Fibroblast of lung (primary cell): ENCODE data around the gene GLIPR1L2. TPM values are rescaled to one million over a fixed set of nuclear protein-coding genes. Genes with fewer than 3 reads are reported as not detected.

ENCODE experiments used
- DNase-seq, 2 donors: peaks; one replicate each; pipeline versions ENCODE4 v3.0.0 to v3.0.0-alpha.2; 2010; ENCODE audit warnings: low read depth in 2 of 2
- H2AFZ ChIP-seq: 2 replicates; pipeline ENCODE4 v1.5.1; 2012; ENCODE audit warnings: low read length, control low read depth, inconsistent platforms
- H3K27ac ChIP-seq: 2 replicates; pipeline ENCODE4 v1.5.1; 2011; ENCODE audit warnings: low read length, control low read depth; ENCODE audit not compliant: insufficient read depth
- H3K27me3 ChIP-seq: 2 replicates; pipeline ENCODE4 v1.5.1; 2011; ENCODE audit warnings: mild to moderate bottlenecking, low read length; ENCODE audit not compliant: control insufficient read depth, insufficient read depth
- H3K36me3 ChIP-seq: 2 replicates; pipeline ENCODE4 v1.5.1; 2011; ENCODE audit warnings: low read length; ENCODE audit not compliant: control insufficient read depth, insufficient read depth
- H3K4me1 ChIP-seq: 2 replicates; pipeline ENCODE4 v1.5.1; 2011; ENCODE audit warnings: low read length; ENCODE audit not compliant: control insufficient read depth, insufficient read depth; ENCODE audit errors: extremely low read depth
- H3K4me2 ChIP-seq: 2 replicates; pipeline ENCODE4 v1.5.1; 2011; ENCODE audit warnings: low read length, control low read depth; ENCODE audit not compliant: insufficient read depth; ENCODE audit errors: extremely low read depth
- H3K4me3 ChIP-seq, 4 experiments: fragments of 200-600 bp in 1 of 4; sonication (generic) in 1 of 4; replicated peaks in 1 of 4; 2 replicates each; pipeline ENCODE4 v1.5.1; 2011 to 2016; ENCODE audit warnings: low read length in 4 of 4, low read depth in 3 of 4, mild to moderate bottlenecking in 3 of 4, control low read depth in 2 of 4, inconsistent platforms in 1 of 4, mixed read lengths in 1 of 4; ENCODE audit not compliant: insufficient read depth in 1 of 4; ENCODE audit errors: control extremely low read depth in 1 of 4
- H3K79me2 ChIP-seq: 2 replicates; pipeline ENCODE4 v1.5.1; 2012; ENCODE audit warnings: mild to moderate bottlenecking, low read length, inconsistent platforms; ENCODE audit not compliant: control insufficient read depth, insufficient read depth
- H3K9ac ChIP-seq: 2 replicates; pipeline ENCODE4 v1.5.1; 2011; ENCODE audit warnings: mild to moderate bottlenecking, low read length, control low read depth; ENCODE audit not compliant: insufficient read depth
- H3K9me3 ChIP-seq: 2 replicates; pipeline ENCODE4 v1.5.1; 2012; ENCODE audit warnings: low read depth, low read length; ENCODE audit not compliant: control insufficient read depth, insufficient read depth
- H4K20me1 ChIP-seq: 2 replicates; pipeline ENCODE4 v1.5.1; 2011; ENCODE audit warnings: low read length; ENCODE audit not compliant: control insufficient read depth, insufficient read depth; ENCODE audit errors: extremely low read depth
- EZH2 ChIP-seq: IDR thresholded peaks from 2 replicates; pipeline ENCODE4 v1.5.1; 2012; ENCODE audit warnings: low read length, control low read depth, mild to moderate bottlenecking; ENCODE audit errors: missing control alignments
- polyA plus RNA-seq, 2 donors: library from polyadenylated mRNA; depleted of rRNA in 1 of 2; stranded (reverse) in 1 of 2; unstranded in 1 of 2; fragments of >200 nt; gene quantifications; 2 replicates each; pipeline ENCODE4 v1.2.1, GENCODE V29; 2011 to 2012; ENCODE audit warnings: missing spikeins in 1 of 2
- total RNA-seq: library from RNA; depleted of rRNA; stranded (reverse); fragments of >200 nt; gene quantifications from 2 replicates; pipeline ENCODE4 v1.2.1, GENCODE V29; 2014
- TF ChIP-seq, protein P1 (sequence below), 2 donors: IDR thresholded peaks in 1 of 2; conservative IDR thresholded peaks in 1 of 2; 1 replicate in 1 of 2; 2 replicates in 1 of 2; pipeline ENCODE4 v1.5.1; 2011 to 2012; ENCODE audit warnings: low read length in 2 of 2, control low read depth in 1 of 2, inconsistent platforms in 1 of 2, low read depth in 1 of 2, mild to moderate bottlenecking in 1 of 2

GLIPR1L2 gene
- total and polyA plus RNA-seq, 2 donors (not counting 1 experiment from before 2014, with no cell fraction given) = 0.33 TPM

- peak in 1 of 2 donors; percentile 62 for DNase-seq
- H3K4me3 ChIP-seq = peak overlapping the region; percentile 39 to 93 (median 63)
- no peak for TF ChIP-seq EZH2
- TF ChIP-seq, protein P1, sequence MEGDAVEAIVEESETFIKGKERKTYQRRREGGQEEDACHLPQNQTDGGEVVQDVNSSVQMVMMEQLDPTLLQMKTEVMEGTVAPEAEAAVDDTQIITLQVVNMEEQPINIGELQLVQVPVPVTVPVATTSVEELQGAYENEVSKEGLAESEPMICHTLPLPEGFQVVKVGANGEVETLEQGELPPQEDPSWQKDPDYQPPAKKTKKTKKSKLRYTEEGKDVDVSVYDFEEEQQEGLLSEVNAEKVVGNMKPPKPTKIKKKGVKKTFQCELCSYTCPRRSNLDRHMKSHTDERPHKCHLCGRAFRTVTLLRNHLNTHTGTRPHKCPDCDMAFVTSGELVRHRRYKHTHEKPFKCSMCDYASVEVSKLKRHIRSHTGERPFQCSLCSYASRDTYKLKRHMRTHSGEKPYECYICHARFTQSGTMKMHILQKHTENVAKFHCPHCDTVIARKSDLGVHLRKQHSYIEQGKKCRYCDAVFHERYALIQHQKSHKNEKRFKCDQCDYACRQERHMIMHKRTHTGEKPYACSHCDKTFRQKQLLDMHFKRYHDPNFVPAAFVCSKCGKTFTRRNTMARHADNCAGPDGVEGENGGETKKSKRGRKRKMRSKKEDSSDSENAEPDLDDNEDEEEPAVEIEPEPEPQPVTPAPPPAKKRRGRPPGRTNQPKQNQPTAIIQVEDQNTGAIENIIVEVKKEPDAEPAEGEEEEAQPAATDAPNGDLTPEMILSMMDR (conservative IDR thresholded peaks at IDR 0.05 in 1 of 2, IDR thresholded peaks at IDR 0.05 in 1 of 2; ENCODE audit: low read depth in 1 of 2, low read length in 2 of 2) = no peak
- no peaks in the 10 kb centered on the region for H3K9me3 ChIP-seq
- no peaks in the 10 kb centered on the region for H3K27me3 ChIP-seq
- no peaks in the 10 kb centered on the region for H4K20me1 ChIP-seq
- H3K4me2 ChIP-seq = peak overlapping the region; percentile 92
- H3K79me2 ChIP-seq = peaks cover 44% of the 10 kb centered on the region
- no peak overlapping the region for H2AFZ ChIP-seq
- H3K27ac ChIP-seq = peak overlapping the region; percentile 89
- peaks cover 11% of the 10 kb centered on the region for H3K4me1 ChIP-seq
- peak overlapping the region; percentile 58 for H3K9ac ChIP-seq
- H3K36me3 ChIP-seq = no peaks in the 10 kb centered on the region
Measured at GRCh38 chr12:75481013-75481705, 90.3 kb downstream of the GLIPR1L2 start.

GRCh38 chr12:75481774-75482173 is 90.9 kb downstream of the GLIPR1L2 start:
- no peaks in the 10 kb centered on the region for H3K9me3 ChIP-seq
- DNase-seq = peak; percentile 78 to 90
- peak overlapping the region; percentile 92 for H3K4me2 ChIP-seq
- H2AFZ ChIP-seq = no peak overlapping the region
- peaks cover 46% of the 10 kb centered on the region for H3K79me2 ChIP-seq
- TF ChIP-seq, protein P1 (conservative IDR thresholded peaks at IDR 0.05 in 1 of 2, IDR thresholded peaks at IDR 0.05 in 1 of 2; ENCODE audit: low read depth in 1 of 2, low read length in 2 of 2) = no peak
- no peak for TF ChIP-seq EZH2
- no peak overlapping the region for H3K9ac ChIP-seq
- peaks cover 11% of the 10 kb centered on the region for H3K4me1 ChIP-seq
- no peaks in the 10 kb centered on the region for H3K36me3 ChIP-seq
- H3K27ac ChIP-seq = peak overlapping the region; percentile 89
- no peaks in the 10 kb centered on the region for H4K20me1 ChIP-seq
- no peaks in the 10 kb centered on the region for H3K27me3 ChIP-seq
- H3K4me3 ChIP-seq = peak overlapping the region; percentile 39 to 93 (median 63)

Other genes starting within 250 kb of the GLIPR1L2 start
- not detected in 2 replicates for gene KCNC2, start 181.2 kb upstream of the GLIPR1L2 start, total RNA-seq
- not detected in 2 replicates for gene KCNC2, start 181.2 kb upstream of the GLIPR1L2 start, polyA plus RNA-seq
- 9.2 and 21.1 TPM in 2 replicates for gene CAPS2, start 60.8 kb upstream of the GLIPR1L2 start, total RNA-seq
- gene CAPS2, start 60.8 kb upstream of the GLIPR1L2 start, polyA plus RNA-seq = 2.4 and 3.5 TPM in 2 replicates
- under 0.01 TPM in 1 of 2 replicates, not detected in the other for gene GLIPR1L1, start 56.4 kb upstream of the GLIPR1L2 start, total RNA-seq
- gene GLIPR1L1, start 56.4 kb upstream of the GLIPR1L2 start, polyA plus RNA-seq = not detected in 2 replicates
- 36.0 and 59.8 TPM in 2 replicates for gene GLIPR1, start 89.7 kb downstream of the GLIPR1L2 start, total RNA-seq
- 186 and 245 TPM in 2 replicates for gene GLIPR1, start 89.7 kb downstream of the GLIPR1L2 start, polyA plus RNA-seq
- gene KRR1, start 120.5 kb downstream of the GLIPR1L2 start, total RNA-seq = 36.5 and 46.9 TPM in 2 replicates
- gene KRR1, start 120.5 kb downstream of the GLIPR1L2 start, polyA plus RNA-seq = 49.7 and 63.6 TPM in 2 replicates